Measurements from ENCODE around the gene GADD45B.

GADD45B gene

DNA sequence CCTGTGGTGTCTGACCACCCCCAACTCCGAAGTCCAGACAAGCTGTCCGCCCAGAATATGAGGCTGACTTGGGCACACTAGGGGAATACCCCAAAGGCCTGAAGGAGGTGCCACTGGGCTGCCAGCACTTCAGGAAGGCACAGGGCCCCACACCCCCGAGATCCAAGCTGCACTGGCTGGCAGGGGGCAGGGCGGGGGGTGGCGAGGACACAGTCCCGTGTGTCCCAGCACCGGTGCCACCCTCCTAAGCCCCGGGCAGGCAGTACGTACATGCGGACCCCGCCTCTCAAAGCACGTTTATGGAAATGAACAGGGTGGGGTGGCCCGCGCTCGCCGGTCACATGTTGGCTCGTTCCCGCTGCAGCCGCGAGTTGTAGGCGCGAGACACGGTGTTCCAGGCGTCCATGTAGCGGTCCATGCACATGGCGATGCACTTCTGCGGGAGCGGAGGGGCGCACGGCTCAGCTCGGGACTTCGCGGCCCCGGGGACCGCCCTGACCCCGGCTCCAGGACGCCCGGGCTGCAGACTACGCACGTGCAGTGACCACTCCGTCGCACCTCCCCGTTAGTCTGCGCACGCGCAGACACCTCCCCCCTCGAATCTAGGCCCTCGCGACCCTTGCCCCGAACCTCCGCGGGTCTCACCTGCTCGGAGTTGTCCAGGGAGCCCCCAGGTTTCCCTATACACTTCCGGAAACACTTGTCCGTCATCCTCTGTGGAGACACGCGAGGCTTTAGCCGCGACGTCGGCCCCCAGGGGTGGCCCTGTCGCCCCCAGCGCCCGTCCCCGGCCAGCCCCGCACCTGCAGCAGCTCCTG lies 49.1 kb upstream of the GADD45B start (continued):
- no peak for TF ChIP-seq ZNF24 (tag by site-specific recombination; IDR thresholded peaks at IDR 0.05)
- TF ChIP-seq ZNF133 (tag by site-specific recombination; IDR thresholded peaks at IDR 0.05), result no peak; the same call in 1 of the 2 replicates
- TF ChIP-seq ZBTB8A (tag by site-specific recombination; IDR thresholded peaks at IDR 0.05), result 0 out of 2 replicates have a peak, but pooled peaks have one; percentile 15
- no peak for TF ChIP-seq ZNF830 (tag by site-specific recombination; IDR thresholded peaks at IDR 0.05; ENCODE audit: low read depth)
- TF ChIP-seq SP7 (tag by site-specific recombination; IDR thresholded peaks at IDR 0.05), result no peak
- TF ChIP-seq ZNF292 (tag by site-specific recombination; IDR thresholded peaks at IDR 0.05; ENCODE audit: borderline replicate concordance, low read depth), result no peak
- TF ChIP-seq ZFP69B (tag by site-specific recombination; IDR thresholded peaks at IDR 0.05), result no peak
- TF ChIP-seq KLF9 (tag by site-specific recombination; IDR thresholded peaks at IDR 0.05; ENCODE audit: low read depth), result 0 out of 2 replicates have a peak, but pooled peaks have one; percentile 14
- no peak for TF ChIP-seq KLF7 (tag by site-specific recombination; IDR thresholded peaks at IDR 0.05; ENCODE audit: borderline replicate concordance)
- no peak for TF ChIP-seq ZNF473 (tag by site-specific recombination; IDR thresholded peaks at IDR 0.05)
- 0 out of 2 replicates have a peak, but pooled peaks have one; percentile 31 for TF ChIP-seq PATZ1 (tag by site-specific recombination; IDR thresholded peaks at IDR 0.05)
- no peak for TF ChIP-seq ZNF112 (tag by site-specific recombination; IDR thresholded peaks at IDR 0.05)
- no peak for TF ChIP-seq ZEB2 (tag by site-specific recombination; IDR thresholded peaks at IDR 0.05)
- TF ChIP-seq ZSCAN30 (tag by site-specific recombination; IDR thresholded peaks at IDR 0.05), result no peak
- TF ChIP-seq, protein P1, sequence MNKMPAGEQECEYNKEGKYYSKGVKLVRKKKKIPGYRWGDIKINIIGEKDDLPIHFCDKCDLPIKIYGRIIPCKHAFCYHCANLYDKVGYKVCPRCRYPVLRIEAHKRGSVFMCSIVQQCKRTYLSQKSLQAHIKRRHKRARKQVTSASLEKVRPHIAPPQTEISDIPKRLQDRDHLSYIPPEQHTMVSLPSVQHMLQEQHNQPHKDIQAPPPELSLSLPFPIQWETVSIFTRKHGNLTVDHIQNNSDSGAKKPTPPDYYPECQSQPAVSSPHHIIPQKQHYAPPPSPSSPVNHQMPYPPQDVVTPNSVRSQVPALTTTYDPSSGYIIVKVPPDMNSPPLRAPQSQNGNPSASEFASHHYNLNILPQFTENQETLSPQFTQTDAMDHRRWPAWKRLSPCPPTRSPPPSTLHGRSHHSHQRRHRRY (tag by site-specific recombination; IDR thresholded peaks at IDR 0.05), result no peak
- TF ChIP-seq ZNF2 (tag by site-specific recombination; IDR thresholded peaks at IDR 0.05), result no peak
- TF ChIP-seq ZNF202 (tag by site-specific recombination; IDR thresholded peaks at IDR 0.05; ENCODE audit: borderline replicate concordance), result no peak
- no peak for TF ChIP-seq ZNF747 (tag by site-specific recombination; IDR thresholded peaks at IDR 0.05)
- TF ChIP-seq SALL2 (tag by site-specific recombination; IDR thresholded peaks at IDR 0.05; ENCODE audit: borderline replicate concordance), result no peak
- TF ChIP-seq ZNF416 (tag by site-specific recombination; IDR thresholded peaks at IDR 0.05), result no peak
- no peak; the same call in 1 of the 2 replicates for TF ChIP-seq ZNF501 (tag by site-specific recombination; IDR thresholded peaks at IDR 0.05)
- TF ChIP-seq ZNF354C (tag by site-specific recombination; IDR thresholded peaks at IDR 0.05; ENCODE audit: borderline replicate concordance, low read depth), result no peak
- TF ChIP-seq ATF2 (tag by site-specific recombination; IDR thresholded peaks at IDR 0.05; ENCODE audit: low read depth), result no peak
- peak; percentile 40; the same call in 1 of the 2 replicates for TF ChIP-seq BCL11B (tag by site-specific recombination; IDR thresholded peaks at IDR 0.05; ENCODE audit: low read depth)
- TF ChIP-seq ZNF266 (tag by site-specific recombination; IDR thresholded peaks at IDR 0.05; ENCODE audit: low read depth), result no peak
- TF ChIP-seq KLF10 (tag by site-specific recombination; IDR thresholded peaks at IDR 0.05), result peak; percentile 23; the same call in 1 of the 2 replicates
- TF ChIP-seq MZF1 (tag by site-specific recombination; IDR thresholded peaks at IDR 0.05; ENCODE audit: borderline replicate concordance), result no peak
- TF ChIP-seq ZSCAN16 (tag by site-specific recombination; IDR thresholded peaks at IDR 0.05), result no peak; the same call in 1 of the 2 replicates
- 0 out of 2 replicates have a peak, but pooled peaks have one; percentile 25 for TF ChIP-seq OVOL3 (tag by site-specific recombination; IDR thresholded peaks at IDR 0.05)
- TF ChIP-seq AEBP2 (tag by site-specific recombination; IDR thresholded peaks at IDR 0.05; ENCODE audit: borderline replicate concordance), result no peak

Data from HEK293 (cell line).